GM21576 (cell line): ENCODE results near the gene KRTAP4-3.
"Not testable (repeated sequence)": the region's sequence is repeated elsewhere in the genome, so short reads cannot be mapped to it uniquely, and the experiment has no call there.

Experiments
- ATAC-seq: cut with Tn5 transposase; IDR thresholded peaks from one replicate; pipeline ENCODE4 v1.9.1; 2021; ENCODE audit warnings: mild to moderate bottlenecking, moderate library complexity; ENCODE audit not compliant: unreplicated experiment

The KRTAP4-3 gene

GRCh38 chr17:41119696-41120690, 48.0 kb downstream of the KRTAP4-3 start:
- ATAC-seq, result not testable (repeated sequence)

GRCh38 chr17:41118721-41119120, 49.3 kb downstream of the KRTAP4-3 start:
- ATAC-seq, result no peak

- ATAC-seq, result not testable (repeated sequence)
Observed at GRCh38 chr17:41117846-41118386, 50.1 kb downstream of the KRTAP4-3 start, which contains the start of gene KRTAP4-11. Gene KRTAP4-11, minus strand, starts transcription at chr17:41118373. Its CDS starts 58 bp downstream, at chr17:41118315.
